IPS DF 4.7 (cell line): ENCODE data around the gene HPDL.
"Not testable (repeated sequence)": the region's sequence is repeated elsewhere in the genome, so short reads cannot be mapped to it uniquely, and the experiment has no call there.

Experiments
- DNase-seq: peaks from one replicate; pipeline ENCODE4 v3.0.0-alpha.2; 2013; ENCODE audit warnings: low spot score; ENCODE audit errors: extremely low read depth

The HPDL gene

DNA sequence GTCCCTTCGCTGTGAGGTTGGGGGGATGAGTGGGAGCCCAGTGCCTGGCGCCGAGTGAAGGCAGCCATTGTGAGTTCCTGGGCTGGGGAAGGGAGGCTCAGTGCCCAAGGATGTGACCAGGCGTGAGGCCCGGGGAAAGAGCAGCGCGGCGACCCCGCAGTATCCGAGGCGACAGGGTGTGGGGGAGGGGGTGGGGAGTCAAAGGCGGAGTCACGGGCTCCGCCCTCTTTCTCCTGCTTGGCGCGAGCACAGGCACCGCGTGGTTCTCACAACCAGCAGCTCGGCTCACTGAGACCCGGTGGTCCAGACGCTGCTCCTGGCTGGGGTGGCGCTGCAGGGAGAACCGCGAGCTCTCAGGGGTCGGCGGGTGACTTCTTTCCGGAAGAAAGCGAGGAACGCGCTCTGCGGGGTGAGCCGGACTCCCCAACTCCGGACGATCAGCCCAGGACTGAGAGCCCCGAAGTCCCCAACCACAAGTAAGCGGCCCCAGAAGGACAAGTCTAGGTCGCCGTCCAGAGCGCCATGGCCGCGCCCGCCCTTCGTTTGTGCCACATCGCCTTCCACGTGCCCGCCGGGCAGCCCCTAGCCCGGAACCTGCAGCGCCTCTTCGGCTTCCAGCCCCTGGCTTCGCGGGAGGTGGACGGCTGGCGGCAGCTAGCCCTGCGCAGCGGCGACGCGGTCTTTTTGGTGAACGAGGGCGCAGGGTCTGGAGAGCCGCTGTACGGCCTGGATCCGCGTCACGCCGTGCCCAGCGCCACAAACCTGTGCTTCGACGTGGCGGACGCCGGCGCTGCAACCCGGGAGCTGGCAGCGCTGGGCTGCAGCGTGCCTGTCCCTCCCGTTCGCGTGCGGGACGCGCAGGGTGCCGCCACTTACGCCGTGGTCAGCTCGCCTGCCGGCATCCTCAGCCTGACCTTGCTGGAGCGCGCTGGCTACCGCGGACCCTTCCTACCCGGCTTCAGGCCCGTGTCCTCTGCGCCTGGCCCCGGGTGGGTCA lies at the start of gene HPDL:
TSS of gene HPDL (plus strand) at position 269 of the 997 bp plus-strand sequence. CDS start at position 523, 254 bp downstream.
- DNase-seq = peak; percentile 58

DNA sequence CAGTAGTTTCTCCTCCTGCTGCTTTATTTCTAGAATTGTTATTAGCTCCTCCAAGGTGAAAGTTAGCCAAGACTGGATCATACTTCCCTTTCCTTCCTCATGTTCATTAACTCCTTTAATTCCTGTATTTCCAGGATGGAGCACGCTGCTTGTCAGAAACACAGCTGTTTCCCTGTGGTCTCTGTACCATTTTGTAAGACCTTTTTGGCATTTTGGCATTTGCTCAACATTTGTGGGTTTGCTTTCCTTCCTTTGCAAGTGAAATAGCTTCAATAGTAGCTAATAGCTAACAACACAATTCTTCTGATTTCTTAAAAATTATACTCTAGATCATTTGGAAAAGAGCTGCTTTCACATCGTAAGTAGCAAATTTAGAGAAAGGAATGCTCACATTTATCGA lies 44.3 kb upstream of the HPDL start:
- no peak for DNase-seq

DNA sequence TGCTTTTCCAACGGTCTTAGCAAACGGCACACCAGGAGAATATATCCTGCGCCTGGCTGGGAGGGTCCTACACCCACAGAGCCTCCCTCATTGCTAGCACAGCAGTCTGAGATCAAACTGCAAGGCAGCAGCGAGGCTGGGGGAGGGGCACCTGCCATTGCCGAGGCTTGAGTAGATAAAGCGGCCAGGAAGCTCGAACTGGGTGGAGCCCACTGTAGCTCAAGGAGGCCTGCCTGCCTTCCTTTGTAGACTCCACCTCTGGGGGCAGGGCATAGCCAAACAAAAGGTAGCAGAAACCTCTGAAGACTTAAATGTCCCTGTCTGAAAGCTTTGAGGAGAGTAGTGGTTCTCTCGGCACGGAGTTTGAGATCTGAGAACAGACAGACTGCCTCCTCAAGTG lies 41.8 kb upstream of the HPDL start:
- DNase-seq = not testable (repeated sequence)

DNA sequence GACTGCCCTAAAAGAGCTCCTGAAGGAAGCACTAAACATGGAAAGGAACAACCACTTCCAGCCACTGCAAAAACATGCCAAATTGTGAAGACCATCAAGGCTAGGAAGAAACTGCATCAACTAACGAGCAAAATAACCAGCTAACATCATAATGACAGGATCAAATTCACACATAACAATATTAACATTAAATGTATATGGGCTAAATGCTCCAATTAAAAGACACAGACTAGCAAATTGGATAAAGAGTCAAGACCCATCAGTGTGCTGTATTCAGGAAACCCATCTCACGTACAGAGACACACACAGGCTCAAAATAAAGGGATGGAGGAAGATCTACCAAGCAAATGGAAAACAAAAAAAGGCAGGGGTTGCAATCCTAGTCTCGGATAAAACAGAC lies 40.2 kb upstream of the HPDL start:
- not testable (repeated sequence) for DNase-seq

DNA sequence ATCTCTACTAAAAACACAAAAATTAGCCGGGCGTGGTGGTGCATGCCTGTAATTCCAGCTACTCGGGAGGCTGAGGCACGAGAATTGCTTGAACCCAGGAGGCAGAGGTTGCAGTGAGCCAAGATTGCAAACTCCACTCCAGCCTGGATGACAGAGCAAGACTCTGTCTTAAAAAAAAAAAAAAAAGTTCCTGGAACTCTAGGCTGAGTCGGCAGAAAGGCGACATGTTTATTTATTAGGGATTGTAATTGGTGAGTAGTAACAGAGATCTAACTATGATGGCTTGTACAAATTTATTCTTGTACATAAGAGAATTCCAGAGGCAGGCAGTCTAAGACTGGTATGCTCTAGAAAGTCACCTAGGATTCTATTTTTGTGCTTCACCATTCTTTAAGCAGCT lies 35.7 kb upstream of the HPDL start:
- not testable (repeated sequence) for DNase-seq

DNA sequence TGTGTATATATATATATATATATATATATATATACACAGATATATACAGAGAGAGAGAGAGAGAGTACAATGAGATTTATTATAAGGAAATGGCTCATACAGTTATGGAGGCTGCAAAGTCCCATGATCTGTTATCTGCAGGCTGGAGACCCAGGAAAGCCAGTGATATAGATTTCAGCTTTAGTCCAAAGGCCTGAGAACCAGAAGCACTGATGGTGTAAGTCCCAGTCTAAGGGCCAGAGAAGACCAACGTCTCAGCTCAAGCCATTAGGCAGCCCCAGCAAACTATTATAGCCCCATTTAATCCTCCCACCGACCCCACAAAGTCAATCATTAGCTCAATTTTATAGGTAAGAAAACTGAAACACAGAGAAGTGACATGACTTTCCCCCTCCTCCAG lies 35.0 kb upstream of the HPDL start:
- no peak for DNase-seq

DNA sequence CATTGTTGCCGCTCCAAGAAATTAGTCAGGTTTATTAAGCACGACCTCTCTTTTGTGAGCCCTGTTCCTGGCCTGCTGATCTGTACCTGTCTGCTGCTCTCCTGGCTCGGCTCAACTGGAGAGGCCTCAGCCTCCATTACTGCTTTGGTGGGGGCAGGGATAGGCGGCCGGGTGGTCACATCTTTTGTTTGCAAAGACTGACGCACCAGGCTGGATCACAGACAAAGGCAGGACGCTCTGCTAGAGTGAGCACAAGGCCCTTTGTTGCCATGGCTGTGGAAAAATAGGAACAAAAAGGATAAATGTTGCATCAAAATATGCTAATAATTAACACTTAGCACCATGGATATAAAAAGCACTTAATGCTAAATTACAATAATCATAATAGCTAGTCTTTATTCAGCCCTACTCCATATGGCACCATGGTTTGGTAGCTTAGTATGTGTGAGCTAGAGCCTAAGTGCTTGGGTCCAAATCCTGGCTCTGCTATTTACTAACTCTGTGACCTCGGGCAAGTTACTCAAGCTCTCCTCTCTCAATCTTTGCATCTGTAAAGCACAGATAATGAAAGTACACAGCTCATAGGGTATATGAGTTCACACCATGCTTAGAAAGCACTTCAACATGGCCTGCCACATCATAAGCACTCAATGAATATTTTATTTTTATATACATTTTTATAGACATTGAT lies 28.9 kb upstream of the HPDL start:
- DNase-seq = no peak

DNA sequence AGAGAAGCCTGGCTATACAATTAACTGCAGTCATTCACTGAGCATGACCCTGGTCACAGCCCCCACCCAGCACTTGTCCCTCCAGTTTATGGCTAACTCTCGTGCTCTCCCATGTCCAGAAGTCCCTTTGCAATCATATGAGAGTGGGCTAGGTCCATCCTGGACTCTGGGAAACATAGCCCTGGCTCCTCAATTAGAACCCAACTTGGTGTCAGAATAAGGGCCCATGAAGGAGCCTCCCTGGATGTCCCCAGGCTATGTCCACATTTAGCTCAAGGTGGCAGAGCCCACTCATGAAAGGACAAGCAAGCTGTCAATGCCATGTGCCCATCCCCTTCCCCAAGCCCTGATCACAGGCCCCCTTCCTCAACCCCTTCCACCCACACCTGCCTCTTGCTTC lies 27.4 kb upstream of the HPDL start:
- DNase-seq = no peak

DNA sequence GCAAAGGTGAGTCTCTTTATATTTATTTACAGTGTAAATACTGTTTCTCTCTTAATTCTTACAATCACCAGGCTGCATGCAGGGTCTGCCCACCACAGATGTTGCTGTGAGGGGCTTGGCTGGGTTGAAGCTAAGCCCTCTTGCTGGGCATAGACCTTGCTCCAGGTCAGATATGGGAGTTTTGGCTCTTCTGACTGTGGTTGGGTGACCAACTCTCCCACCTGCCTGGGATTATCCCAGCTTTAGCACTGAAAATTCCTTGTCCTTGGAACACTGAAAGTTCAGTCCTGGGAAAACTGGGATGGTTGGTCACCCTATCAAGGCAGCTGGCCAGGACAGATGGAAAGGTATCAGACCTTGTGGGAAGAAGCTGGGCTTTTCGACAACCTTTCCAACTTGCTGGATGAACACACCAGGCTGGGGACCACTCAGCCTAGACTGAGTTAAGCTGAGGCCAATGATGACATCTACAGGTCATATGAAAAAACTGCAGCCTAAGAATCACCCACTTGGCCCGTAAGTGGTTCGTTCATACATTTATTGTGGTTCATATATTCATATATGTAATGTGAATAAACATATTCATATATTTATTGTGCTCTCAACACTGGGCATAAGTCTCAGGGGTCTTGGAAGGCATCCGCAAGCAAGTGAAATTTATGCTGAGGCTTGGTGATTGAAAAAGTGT lies 26.6 kb upstream of the HPDL start:
- DNase-seq = no peak

DNA sequence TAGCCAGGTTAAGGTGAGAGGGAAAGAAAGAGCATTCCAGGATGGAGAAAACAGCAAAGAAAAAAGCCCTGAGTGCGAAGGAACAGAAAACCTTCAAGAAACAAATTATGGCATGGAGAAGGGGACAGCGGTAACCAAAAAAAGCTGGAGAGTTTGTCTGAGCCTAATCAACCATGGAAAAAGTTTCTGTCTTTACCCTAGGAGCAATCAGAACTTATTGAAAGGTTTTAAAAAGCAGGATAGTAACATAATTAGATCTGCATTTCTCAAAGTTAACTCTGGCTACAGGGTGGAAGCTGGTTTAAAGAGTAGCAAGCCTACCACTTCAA lies 26.1 kb upstream of the HPDL start:
- DNase-seq = no peak

DNA sequence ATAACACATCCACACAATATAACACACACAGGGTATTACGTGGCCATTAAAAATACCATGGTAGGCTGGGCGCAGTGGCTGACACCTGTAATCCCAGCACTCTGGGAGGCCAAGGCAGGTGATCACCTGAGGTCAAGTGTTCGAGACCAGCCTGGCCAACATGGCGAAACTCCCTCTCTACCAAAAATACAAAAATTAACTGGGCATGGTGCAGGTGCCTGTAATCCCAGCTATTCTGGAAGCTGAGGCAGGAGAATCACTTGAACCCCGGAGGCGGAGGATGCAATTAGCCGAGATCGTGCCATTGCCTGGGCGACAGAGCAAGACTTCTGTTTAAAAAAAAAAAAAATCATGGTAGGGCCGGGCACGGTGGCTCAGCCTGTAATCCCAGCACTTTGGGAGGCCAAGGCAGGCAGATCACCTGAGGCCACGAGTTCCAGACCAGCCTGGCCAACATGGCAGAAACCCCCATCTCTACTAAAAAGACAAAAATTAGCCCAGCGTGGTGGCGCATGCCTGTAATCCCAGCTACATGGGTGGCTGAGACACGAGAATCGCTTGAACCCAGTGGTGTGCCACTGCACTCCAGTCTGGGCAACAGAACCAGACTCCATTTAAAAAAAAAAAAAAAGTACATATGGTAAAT lies 24.1 kb upstream of the HPDL start:
- no peak for DNase-seq

DNA sequence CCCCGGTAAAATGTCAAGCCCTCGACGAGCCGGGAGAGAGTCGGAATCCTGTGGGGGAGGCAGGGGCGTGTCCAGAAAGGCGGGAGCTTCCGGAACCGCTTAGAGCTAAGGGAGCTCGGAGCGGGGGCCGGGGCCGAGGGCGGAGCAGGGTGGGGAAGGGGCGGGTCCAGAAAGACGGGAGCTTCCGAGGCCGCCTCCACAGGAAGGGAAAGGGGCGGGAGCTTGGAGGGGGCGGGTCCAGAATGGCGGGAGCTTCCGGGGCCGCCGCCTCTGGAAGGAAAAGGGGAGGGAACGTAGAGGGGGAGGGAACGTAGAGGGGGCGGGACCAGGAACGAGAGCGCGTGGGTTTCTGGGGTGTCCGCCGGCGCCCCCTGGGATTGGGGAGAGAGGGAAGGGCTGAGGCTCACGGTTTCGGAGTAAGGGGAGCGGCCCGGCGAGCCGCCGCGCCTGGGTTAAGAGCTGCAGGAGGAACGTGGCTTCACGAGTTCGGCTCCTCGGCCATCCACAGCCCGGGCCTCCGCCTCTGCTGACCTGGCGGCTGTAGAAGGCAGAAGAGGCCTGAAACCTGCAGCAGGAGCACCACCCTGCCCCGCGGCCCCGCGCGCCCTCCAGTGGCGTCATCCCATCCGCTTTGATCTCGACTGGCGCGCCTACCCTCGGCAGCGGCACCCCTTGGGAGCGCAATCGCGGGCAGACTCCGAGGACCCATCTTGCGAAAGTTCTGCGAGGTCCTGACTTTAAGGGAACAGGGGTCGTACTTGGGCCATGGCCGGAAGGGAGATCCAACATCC lies 23.0 kb upstream of the HPDL start:
- DNase-seq = peak; percentile 62

DNA sequence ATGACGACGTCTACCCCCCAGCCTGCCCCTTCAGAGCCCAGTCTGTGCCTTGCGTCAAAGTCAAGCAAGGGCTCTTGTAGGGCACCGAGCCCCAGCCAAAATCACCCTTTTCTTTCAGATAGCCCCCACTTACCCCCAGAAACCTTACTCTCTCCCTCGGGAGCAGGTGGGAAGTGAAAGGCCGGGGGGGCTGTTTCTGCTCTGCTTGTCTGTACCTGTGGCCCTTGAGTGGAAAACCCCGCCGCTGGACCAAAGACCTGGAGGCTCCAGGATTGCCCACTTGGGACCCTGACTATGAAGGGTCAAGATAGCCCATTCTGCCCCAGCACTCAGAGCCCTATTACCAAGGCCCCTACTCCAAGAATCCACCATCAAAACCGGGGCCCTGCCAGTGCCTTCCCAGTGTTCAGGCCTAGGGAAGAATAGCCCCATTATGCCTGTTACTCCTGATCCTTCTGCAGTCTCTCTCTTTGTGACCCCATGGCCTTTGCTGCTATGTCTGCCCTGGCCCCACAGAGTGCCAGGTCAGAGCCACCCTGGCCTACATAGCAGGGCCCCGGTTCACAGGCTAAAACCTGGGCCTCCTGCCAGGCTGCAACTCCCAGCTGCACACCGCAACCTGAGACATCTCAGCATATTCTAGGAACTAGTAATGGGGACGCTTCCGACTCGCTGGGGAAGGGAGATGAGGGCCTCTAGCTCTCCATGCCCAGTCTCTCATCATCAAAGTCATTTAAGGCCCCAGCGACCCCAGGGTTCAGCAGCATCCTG lies 22.2 kb upstream of the HPDL start:
- DNase-seq = no peak

DNA sequence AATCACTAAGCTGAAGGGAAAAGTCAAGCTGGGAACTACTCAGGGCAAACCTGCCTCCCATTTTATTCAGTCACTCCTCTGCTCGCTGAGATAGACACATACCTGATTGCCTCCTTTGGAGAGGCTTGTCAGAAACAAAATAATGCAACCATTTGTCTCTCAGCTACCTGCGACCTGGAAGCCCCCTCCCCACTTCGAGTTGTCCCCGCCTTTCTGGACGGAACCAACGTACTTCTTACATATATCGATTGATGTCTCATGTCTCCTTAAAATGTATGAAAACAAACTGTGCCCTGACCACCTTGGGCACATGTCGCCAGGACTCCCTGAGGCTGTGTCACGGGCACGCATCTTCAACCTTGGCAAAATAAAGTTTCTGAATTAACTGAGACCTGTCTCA lies 21.5 kb upstream of the HPDL start:
- no peak for DNase-seq

DNA sequence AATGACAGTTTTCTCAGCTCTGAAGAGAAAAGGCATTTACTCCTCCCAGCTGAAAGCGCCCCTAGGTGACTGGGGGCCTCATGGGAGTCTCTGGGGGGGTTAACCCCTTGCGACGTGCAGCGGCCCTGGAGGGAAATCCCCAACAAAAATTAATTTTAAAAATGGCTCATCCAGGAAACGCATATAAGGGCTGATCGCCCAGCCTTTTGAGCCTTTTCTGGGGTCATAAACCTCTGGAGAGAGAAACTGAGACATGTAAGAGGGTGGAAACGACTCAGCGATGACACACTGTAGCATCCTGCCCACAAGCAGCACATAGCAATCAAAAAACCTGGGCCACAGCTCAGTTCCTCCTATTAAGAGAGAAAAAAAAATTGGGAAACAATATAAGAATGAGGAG lies 20.4 kb upstream of the HPDL start:
- no peak for DNase-seq

DNA sequence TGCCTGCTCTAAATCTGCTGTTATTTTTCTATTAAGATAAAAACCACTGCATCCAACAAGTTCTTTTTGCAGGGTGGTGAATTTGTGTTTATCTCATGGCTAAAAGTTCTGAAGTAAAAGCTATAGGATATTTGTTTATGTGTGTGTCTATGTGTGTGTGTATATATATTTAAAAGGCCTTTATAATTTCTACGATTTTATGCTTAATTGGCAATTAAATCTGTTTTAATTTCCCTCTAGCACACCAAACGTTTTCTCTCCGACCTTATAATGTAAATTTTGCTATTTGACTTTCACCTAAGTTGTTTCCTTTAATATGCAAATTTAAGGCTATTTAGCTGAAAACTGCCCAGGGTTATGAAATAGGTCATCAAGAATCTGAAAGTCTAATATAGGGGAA lies 19.8 kb upstream of the HPDL start:
- DNase-seq = no peak

DNA sequence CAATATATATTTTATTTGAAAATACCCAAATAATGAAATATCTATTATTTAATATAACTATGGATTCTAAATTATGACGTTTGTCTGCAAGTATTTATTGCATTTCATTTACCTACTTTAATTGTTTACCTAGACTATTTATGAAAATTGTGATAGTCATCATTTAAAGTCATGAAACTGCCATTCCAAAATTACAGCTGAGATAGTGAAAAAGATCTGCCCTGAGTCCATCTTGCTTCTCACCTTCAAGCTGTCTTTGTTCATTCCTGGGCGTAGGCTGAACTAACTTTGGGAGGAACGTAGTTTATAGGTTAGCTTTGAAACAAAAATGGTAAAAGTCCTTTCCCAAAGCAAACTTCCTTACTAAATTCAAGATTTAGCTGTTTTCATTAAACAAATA lies 12.4 kb upstream of the HPDL start:
- no peak for DNase-seq

DNA sequence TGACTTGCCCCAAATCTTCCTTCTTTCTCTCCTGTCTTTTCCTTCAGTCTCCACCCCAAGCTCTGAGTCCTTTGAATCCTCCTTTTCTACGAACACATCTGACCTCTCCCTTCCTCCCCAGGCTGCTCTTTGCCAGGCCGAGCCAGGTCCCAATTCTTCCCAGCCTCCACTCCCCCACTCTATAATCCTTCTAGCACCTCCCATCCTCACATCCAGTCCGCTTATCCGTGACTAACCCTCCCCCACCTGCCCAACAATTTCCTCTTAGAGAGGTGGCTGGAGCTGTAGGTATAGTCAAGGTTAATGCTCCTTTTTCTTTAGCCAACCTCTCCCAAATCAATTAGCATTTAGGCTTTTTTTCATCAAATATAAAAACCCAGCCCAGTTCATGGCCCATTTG lies 9.5 kb upstream of the HPDL start:
- no peak for DNase-seq

DNA sequence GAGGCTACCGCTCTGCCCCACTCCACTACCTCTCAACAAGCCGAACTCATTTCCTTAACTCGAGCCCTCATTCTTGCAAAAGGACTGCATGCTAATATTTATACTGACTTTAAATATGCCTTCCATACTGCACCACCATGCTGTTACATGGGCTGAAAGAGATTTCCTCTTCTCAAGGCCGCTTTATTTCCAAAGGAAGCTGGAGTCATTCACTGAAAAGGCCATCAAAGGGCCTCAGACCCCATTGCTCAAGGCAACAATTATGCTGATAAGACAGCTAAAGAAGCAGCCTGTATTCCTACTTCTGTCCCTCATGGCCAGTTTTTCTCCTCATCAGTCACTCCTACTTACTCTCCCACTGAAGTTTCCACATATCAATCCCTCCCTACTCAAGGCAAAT lies 6.9 kb upstream of the HPDL start:
- no peak for DNase-seq

DNA sequence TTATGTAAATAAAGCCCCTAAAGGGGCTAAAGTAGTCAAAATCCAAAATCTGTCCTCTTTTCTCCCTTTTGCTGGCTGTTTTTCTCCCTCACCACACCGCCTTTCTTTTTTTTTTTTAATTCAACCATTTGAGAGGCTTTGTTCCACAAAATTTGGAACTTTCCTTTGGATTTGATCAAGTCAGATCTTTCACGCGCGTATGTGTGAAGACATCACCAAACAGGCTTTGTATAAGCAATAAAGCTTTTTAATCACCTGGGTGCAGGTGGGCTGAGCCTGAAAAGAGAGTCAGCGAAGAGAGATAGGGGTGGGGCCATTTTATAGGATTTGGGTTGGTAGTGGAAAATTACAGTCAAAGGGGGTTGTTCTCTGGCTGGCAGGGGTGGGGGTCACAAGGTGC lies 5.3 kb upstream of the HPDL start:
- no peak for DNase-seq
